Nephron (organoid): ENCODE data around the gene ZFP64.

Experiments
- H3K27ac Mint-ChIP-seq, 3 experiments: 2 replicates each; pipeline ENCODE4 v1.8.0; 2020; ENCODE audit warnings: mixed read lengths in 3 of 3, mild to moderate bottlenecking in 2 of 3, moderate library complexity in 1 of 3
- H3K27me3 Mint-ChIP-seq: 2 replicates; pipeline ENCODE4 v1.8.0; 2021; ENCODE audit warnings: low read depth, mild to moderate bottlenecking, moderate library complexity, mixed read lengths
- H3K36me3 Mint-ChIP-seq: 2 replicates; pipeline ENCODE4 v1.8.0; 2020; ENCODE audit warnings: low read depth, mixed read lengths
- H3K4me1 Mint-ChIP-seq: 2 replicates; pipeline ENCODE4 v1.8.0; 2020; ENCODE audit warnings: mixed read lengths
- H3K4me3 Mint-ChIP-seq, 3 experiments: 2 replicates each; pipeline ENCODE4 v1.8.0; 2020; ENCODE audit warnings: mild to moderate bottlenecking in 3 of 3, mixed read lengths in 3 of 3, moderate library complexity in 2 of 3
- H3K9me3 Mint-ChIP-seq: 2 replicates; pipeline ENCODE4 v1.8.0; 2020; ENCODE audit warnings: mixed read lengths
- TF ChIP-seq, protein P1 (sequence below), 3 experiments: fragments of 200-600 bp; sonication (generic); IDR thresholded peaks; one replicate each; pipeline ENCODE4 v1.5.0; 2021; ENCODE audit warnings: antibody characterized with exemption in 3 of 3; ENCODE audit not compliant: unreplicated experiment in 3 of 3

Gene ZFP64

GRCh38 chr20:52154575-52154974, 37.0 kb downstream of the ZFP64 start:
- H3K27ac Mint-ChIP-seq: no peak overlapping the region
- H3K4me1 Mint-ChIP-seq: no peaks in the 10 kb centered on the region
- H3K27me3 Mint-ChIP-seq: no peaks in the 10 kb centered on the region
- H3K4me3 Mint-ChIP-seq: no peak overlapping the region
- H3K9me3 Mint-ChIP-seq: peaks cover 22% of the 10 kb centered on the region
- TF ChIP-seq, protein P1, sequence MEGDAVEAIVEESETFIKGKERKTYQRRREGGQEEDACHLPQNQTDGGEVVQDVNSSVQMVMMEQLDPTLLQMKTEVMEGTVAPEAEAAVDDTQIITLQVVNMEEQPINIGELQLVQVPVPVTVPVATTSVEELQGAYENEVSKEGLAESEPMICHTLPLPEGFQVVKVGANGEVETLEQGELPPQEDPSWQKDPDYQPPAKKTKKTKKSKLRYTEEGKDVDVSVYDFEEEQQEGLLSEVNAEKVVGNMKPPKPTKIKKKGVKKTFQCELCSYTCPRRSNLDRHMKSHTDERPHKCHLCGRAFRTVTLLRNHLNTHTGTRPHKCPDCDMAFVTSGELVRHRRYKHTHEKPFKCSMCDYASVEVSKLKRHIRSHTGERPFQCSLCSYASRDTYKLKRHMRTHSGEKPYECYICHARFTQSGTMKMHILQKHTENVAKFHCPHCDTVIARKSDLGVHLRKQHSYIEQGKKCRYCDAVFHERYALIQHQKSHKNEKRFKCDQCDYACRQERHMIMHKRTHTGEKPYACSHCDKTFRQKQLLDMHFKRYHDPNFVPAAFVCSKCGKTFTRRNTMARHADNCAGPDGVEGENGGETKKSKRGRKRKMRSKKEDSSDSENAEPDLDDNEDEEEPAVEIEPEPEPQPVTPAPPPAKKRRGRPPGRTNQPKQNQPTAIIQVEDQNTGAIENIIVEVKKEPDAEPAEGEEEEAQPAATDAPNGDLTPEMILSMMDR (IDR thresholded peaks at IDR 0.05; ENCODE audit: unreplicated experiment in 3 of 3): no peak
- peaks cover 79% of the 10 kb centered on the region for H3K36me3 Mint-ChIP-seq

GRCh38 chr20:52153896-52154295, 37.7 kb downstream of the ZFP64 start:
- peaks cover 20% of the 10 kb centered on the region for H3K9me3 Mint-ChIP-seq
- TF ChIP-seq, protein P1 (IDR thresholded peaks at IDR 0.05; ENCODE audit: unreplicated experiment in 3 of 3): no peak
- H3K4me1 Mint-ChIP-seq: no peaks in the 10 kb centered on the region
- no peaks in the 10 kb centered on the region for H3K27me3 Mint-ChIP-seq
- no peak overlapping the region for H3K27ac Mint-ChIP-seq
- no peak overlapping the region for H3K4me3 Mint-ChIP-seq
- peaks cover 79% of the 10 kb centered on the region for H3K36me3 Mint-ChIP-seq

GRCh38 chr20:52152921-52153320, 38.7 kb downstream of the ZFP64 start:
- TF ChIP-seq, protein P1 (IDR thresholded peaks at IDR 0.05; ENCODE audit: unreplicated experiment in 3 of 3): no peak
- Mint-ChIP-seq H3K27ac (no peak overlapping the region), H3K9me3 (peaks cover 12% of the 10 kb centered on the region), H3K4me3 (no peak overlapping the region), H3K4me1 (no peaks in the 10 kb centered on the region), H3K36me3 (peaks cover 77% of the 10 kb centered on the region), H3K27me3 (no peaks in the 10 kb centered on the region)

- Mint-ChIP-seq H3K4me3 (no peak overlapping the region), H3K27ac (no peak overlapping the region), H3K9me3 (peaks cover 10% of the 10 kb centered on the region), H3K4me1 (no peaks in the 10 kb centered on the region), H3K27me3 (no peaks in the 10 kb centered on the region), H3K36me3 (peaks cover 75% of the 10 kb centered on the region)
- TF ChIP-seq, protein P1 (IDR thresholded peaks at IDR 0.05; ENCODE audit: unreplicated experiment in 3 of 3): no peak
Observed at GRCh38 chr20:52152416-52152815, 39.2 kb downstream of the ZFP64 start.

DNA sequence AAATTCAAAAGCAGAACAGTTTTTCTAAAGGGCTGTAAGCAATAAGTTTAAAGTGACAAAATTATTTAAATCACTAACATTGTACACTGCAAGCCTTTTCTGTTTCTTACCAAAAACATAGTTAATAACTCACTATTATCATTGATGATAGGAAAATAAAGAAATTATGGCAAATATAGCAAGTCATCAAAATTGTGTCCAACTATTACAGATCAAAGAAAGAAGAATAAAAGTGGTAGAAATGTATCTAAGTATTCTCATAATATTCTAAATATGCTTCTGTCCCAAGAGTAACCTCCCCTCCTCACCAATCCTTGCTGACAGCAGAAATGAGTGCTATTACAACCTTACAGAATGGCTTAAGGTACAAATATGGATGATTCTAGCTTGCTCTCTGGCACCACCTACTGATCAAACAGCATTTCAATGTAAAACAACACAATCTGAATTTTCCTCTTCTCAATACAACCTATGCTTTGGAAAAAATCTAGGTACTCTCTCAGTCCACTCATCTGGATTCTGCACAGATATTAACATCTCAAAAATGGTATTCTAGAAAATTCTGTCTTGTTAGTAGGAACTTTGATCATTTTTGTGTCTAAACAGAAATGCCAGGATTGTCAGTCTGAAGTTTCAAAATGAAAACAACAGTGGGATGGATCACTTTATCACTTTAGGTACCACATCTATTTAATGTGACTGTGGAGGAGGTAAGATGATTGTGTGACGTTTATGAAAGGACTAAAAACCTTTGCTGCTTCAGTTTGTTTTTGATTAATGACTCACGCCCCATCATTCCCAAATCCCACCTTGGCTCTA, 40.9 kb downstream of the ZFP64 start:
- no peaks in the 10 kb centered on the region for H3K9me3 Mint-ChIP-seq
- no peak overlapping the region for H3K4me3 Mint-ChIP-seq
- TF ChIP-seq, protein P1 (IDR thresholded peaks at IDR 0.05; ENCODE audit: unreplicated experiment in 3 of 3): peak; percentile 76 to 91 (median 89)
- no peaks in the 10 kb centered on the region for H3K27me3 Mint-ChIP-seq
- H3K4me1 Mint-ChIP-seq: no peaks in the 10 kb centered on the region
- H3K36me3 Mint-ChIP-seq: peaks cover 57% of the 10 kb centered on the region
- H3K27ac Mint-ChIP-seq: no peak overlapping the region

GRCh38 chr20:52145587-52145986, 46.0 kb downstream of the ZFP64 start:
- TF ChIP-seq, protein P1 (IDR thresholded peaks at IDR 0.05; ENCODE audit: unreplicated experiment in 3 of 3): no peak
- Mint-ChIP-seq H3K36me3 (peaks cover 27% of the 10 kb centered on the region), H3K4me3 (no peak overlapping the region), H3K27me3 (no peaks in the 10 kb centered on the region), H3K4me1 (no peaks in the 10 kb centered on the region), H3K27ac (no peak overlapping the region), H3K9me3 (peaks cover 8% of the 10 kb centered on the region)
